ENCODE results near the gene TRIM41. TPM values are rescaled to one million over a fixed set of nuclear protein-coding genes. Genes with fewer than 3 reads are reported as not detected.

The TRIM41 gene
- total RNA-seq, 2 experiments from 2014 or later: 21.4 to 24.0 TPM

GRCh38 chr5:181243564-181244343, 20.7 kb downstream of the TRIM41 start, which contains the start of gene RACK1:
TSS of gene RACK1 (minus strand) at chr5:181243906. CDS start at chr5:181243800, 106 bp downstream.
- Histone ChIP-seq H3K4me3 (ENCODE audit: low read length) (peak within 1 kb of the TSS; percentile 94), H3K4me1 (ENCODE audit: insufficient read depth, low read length) (peaks cover 87% of the 10 kb centered on the region), H3K36me3 (ENCODE audit: insufficient read depth, low read length) (peaks cover 44% of the 10 kb centered on the region), H3K27me3 (ENCODE audit: control insufficient read depth in 1 of 2, insufficient read depth in 2 of 2, low read length in 2 of 2) (no peaks in the 10 kb centered on the region), H3K9me3 (ENCODE audit: control insufficient read depth in 1 of 2, insufficient read depth in 1 of 2, low read length in 2 of 2) (no peaks in the 10 kb centered on the region), H3K27ac (ENCODE audit: low read depth in 1 of 2, low read length in 2 of 2) (peak within 1 kb of the TSS; percentile 81 to 90)
- POLR2A ChIA-PET: interaction anchor here (0.7 to 14.5 kb wide), 14 partner anchors 8 to 59 kb away, joined by 3 to 244 read pairs (median 6); partner anchors contain the start of genes TRIM41, TRIM52 and TRIM7
- no peak for TF ChIP-seq CTCF (IDR thresholded peaks at IDR 0.05)
- Mint-ChIP-seq H3K4me1 (ENCODE audit: low read depth) (peaks cover 76% of the 10 kb centered on the region), H3K27ac (peak within 1 kb of the TSS; percentile 96), H3K4me3 (peak within 1 kb of the TSS; percentile 95), H3K9me3 (no peaks in the 10 kb centered on the region), H3K36me3 (ENCODE audit: low read depth) (peaks cover 59% of the 10 kb centered on the region), H3K27me3 (no peaks in the 10 kb centered on the region)
- CTCF ChIA-PET: interaction anchor here (0.6 to 1.0 kb wide), 2 partner anchors 18 to 20 kb away, joined by 3 read pairs; partner anchors contain the start of gene TRIM52
- DNase-seq (peak; percentile 84 to 95 (median 88)), ATAC-seq (ENCODE audit: poor library complexity) (peak; percentile 75)
- intact Hi-C loops (cut with DNase I, micrococcal nuclease): loop anchor here (1.0 to 10.0 kb wide), 6 partner anchors 17 to 1619 kb away; partner anchors contain the start of genes HNRNPH1 (in 1 of the 2), MGAT1 (in 1 of the 2), TRIM7 (in 1 of the 2) and ZFP62 (in 1 of the 2)

GRCh38 chr5:181245427-181246275, 22.6 kb downstream of the TRIM41 start:
- no peaks in the 10 kb centered on the region for H3K9me3 Mint-ChIP-seq
- ATAC-seq (ENCODE audit: poor library complexity): no peak
- intact Hi-C loops (cut with DNase I, micrococcal nuclease): loop anchor here (1.0 to 10.0 kb wide), 3 partner anchors 16 to 1621 kb away; partner anchors contain the start of genes HNRNPH1 (in 1 of the 2), MGAT1 (in 1 of the 2) and TRIM52 (in 1 of the 2)

More at GRCh38 chr5:181245427-181246275, 22.6 kb downstream of the TRIM41 start:
- Mint-ChIP-seq H3K4me1 (ENCODE audit: low read depth) (peaks cover 87% of the 10 kb centered on the region), H3K27me3 (no peaks in the 10 kb centered on the region), H3K27ac (peak overlapping the region; percentile 96), H3K36me3 (ENCODE audit: low read depth) (peaks cover 40% of the 10 kb centered on the region), H3K4me3 (peak overlapping the region; percentile 89)
- Histone ChIP-seq H3K27me3 (ENCODE audit: control insufficient read depth in 1 of 2, insufficient read depth in 2 of 2, low read length in 2 of 2) (no peaks in the 10 kb centered on the region), H3K4me3 (ENCODE audit: low read length) (peak overlapping the region; percentile 87), H3K9me3 (ENCODE audit: control insufficient read depth in 1 of 2, insufficient read depth in 1 of 2, low read length in 2 of 2) (no peaks in the 10 kb centered on the region), H3K27ac (ENCODE audit: low read depth in 1 of 2, low read length in 2 of 2) (peak overlapping the region; percentile 82 to 84), H3K36me3 (ENCODE audit: insufficient read depth, low read length) (peaks cover 29% of the 10 kb centered on the region), H3K4me1 (ENCODE audit: insufficient read depth, low read length) (peaks cover 84% of the 10 kb centered on the region)
- POLR2A ChIA-PET: interaction anchor here (0.8 to 14.5 kb wide), 6 partner anchors 11 to 56 kb away, joined by 3 to 244 read pairs (median 38); partner anchors contain the start of genes TRIM41 and TRIM52
- DNase-seq: no peak
- CTCF ChIA-PET: interaction anchor here (0.7 to 1.5 kb wide), 4 partner anchors 15 to 61 kb away, joined by 3 to 5 read pairs (median 4); partner anchors contain the start of gene TRIM52
- no peak for TF ChIP-seq CTCF (IDR thresholded peaks at IDR 0.05)
